ENCODE data around the gene SMIM41. TPM values are rescaled to one million over a fixed set of nuclear protein-coding genes. Genes with fewer than 3 reads are reported as not detected.
A peak's percentile ranks its signal among the peaks of the same experiment; 100 is the strongest.

SMIM41 gene
- total and polyA plus RNA-seq, 11 donors, result 0.08 to 0.65 (median 0.32) TPM; not detected in 6

DNA sequence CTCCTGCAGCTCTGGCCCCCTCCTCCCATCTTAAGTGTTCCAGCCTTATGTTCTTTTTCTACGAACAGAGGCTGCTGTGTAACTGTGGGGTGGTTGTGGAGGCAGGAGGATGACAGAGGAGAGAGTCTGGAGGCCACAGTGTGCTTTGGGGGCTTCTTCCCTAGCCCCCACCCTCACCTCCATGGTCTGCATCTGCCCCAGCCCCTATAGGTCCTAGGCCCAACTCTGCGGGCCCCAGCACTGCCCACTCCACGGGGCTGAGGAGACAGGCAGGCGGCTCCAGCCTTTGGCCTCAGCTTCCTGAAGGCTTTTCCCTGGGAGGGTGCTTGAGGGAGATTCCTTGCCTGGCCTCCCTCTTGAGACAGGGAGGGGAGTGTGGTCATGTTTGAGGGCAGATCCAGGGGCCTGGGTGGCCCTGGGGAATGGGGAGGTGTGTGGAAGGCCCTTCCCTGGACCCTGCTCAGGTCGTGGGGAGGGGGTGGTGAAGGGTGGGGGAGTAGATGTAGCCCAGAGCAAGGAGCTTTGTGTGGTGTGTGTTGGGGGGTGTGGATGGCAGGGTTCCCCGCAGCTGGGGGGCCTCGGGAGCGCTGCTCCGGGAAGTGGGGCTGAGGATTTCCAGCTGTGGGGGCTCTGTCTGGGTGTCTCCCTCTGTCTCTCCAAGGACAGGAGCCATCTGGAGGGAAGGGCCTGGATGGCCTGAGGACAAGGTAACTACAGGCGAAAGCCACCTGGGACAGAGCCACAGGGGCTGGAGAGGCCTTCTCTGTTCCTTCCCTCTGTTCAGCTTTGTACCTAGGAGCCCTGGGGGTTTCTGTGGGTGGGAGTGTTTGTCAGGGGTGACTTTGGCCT lies 1.1 kb downstream of the SMIM41 start:
- peaks cover 0 to 34% (median 26%) of the 10 kb centered on the region in 9 donors for H3K36me3 ChIP-seq
- peak in 1 of 4 donors; percentile 4 for ATAC-seq
- H3K9me3 ChIP-seq, result no peaks in the 10 kb centered on the region
- no peak for TF ChIP-seq POLR2A (IDR thresholded peaks at IDR 0.05)
- TF ChIP-seq, protein P1, sequence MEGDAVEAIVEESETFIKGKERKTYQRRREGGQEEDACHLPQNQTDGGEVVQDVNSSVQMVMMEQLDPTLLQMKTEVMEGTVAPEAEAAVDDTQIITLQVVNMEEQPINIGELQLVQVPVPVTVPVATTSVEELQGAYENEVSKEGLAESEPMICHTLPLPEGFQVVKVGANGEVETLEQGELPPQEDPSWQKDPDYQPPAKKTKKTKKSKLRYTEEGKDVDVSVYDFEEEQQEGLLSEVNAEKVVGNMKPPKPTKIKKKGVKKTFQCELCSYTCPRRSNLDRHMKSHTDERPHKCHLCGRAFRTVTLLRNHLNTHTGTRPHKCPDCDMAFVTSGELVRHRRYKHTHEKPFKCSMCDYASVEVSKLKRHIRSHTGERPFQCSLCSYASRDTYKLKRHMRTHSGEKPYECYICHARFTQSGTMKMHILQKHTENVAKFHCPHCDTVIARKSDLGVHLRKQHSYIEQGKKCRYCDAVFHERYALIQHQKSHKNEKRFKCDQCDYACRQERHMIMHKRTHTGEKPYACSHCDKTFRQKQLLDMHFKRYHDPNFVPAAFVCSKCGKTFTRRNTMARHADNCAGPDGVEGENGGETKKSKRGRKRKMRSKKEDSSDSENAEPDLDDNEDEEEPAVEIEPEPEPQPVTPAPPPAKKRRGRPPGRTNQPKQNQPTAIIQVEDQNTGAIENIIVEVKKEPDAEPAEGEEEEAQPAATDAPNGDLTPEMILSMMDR (IDR thresholded peaks at IDR 0.05), result no peak
- intact Hi-C loops (cut with DNase I), result loop anchor here in 6 of 10 donors (5.0 to 10.0 kb wide), 5 partner anchors 42 to 186 kb away; partner anchors contain the start of genes ACVRL1 (in 1 of the 6) and TAMALIN (in 1 of the 6)
- peaks cover 6 to 37% (median 27%) of the 10 kb centered on the region in 12 donors for H3K4me1 ChIP-seq
- H3K27me3 ChIP-seq, result no peaks in the 10 kb centered on the region
- H3K4me3 ChIP-seq, result peak overlapping the region in 9 of 12 donors; percentile 10 to 53 (median 40)
- WGBS, 4 donors, result 74 to 78% (median 78%) methylated on average over 7 to 10 of the region's 10 CpGs
- DNase-seq, result peak in 1 of 5 donors; percentile 30
- H3K27ac ChIP-seq, result peak overlapping the region in 11 of 12 donors; percentile 46 to 89 (median 72)

DNA sequence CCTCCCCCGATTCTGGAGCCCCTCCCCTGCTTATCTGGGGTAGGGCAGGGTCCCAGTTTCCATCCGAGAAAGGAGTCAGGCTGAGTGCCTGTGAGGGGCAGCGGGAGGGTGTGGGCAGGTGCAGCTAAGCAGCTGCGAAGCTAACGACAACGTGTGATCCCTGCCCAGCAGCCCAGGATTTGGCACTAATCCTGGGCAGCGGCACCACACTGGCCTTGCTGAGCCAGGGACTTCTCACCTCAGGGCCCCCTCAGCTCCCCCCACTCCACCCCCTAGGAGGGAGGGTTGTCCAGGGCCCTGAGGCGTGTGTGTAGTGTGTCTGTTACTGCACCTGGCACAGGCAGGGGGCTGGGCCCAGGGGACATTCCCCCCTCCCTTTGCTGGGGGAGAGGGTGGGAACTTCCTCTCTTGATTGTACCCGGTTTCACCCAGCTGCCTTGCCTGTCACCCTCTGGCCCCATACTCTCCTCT lies 1.8 kb downstream of the SMIM41 start:
- WGBS, 4 donors, result 42 to 68% (median 47%) methylated on average over 2 to 9 of the region's 9 CpGs
- ATAC-seq, result peak in 2 of 4 donors; percentile 12 to 19

DNA sequence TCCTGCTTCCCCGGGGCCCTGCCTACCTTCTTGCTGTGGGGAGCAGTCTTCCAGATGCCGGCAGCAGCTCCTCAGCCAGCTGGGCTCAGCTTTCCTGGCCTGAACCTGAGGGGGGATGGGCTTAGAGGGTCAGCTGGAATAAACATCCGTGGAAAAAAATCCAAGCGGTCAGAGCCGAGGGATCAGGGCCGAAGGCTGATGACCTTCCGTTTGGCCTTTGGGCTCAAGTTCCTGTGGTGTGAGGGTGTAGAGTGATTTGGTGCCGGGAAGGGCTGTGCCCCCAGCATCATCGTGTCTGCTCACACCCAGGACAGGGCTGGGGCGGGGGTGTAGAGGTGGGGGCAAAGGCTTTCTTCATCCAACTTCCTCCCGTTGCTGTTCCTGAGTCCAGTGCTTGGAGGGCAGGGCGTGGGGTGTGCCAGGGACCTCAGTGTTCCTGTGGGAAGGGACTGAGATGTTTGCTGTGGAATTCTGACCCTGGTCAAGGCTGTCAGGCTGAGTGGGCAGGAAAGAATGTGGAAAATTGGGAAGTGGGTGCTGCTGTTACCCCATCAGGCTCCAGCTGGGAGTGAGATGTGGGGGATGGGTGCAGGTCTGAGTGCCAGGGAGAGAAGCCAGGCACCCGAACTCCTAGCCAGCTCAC lies 2.6 kb downstream of the SMIM41 start:
- no peaks in the 10 kb centered on the region for H3K9me3 ChIP-seq
- H3K4me1 ChIP-seq, result peaks cover 6 to 37% (median 27%) of the 10 kb centered on the region in 12 donors
- peak overlapping the region; percentile 46 to 89 (median 71) for H3K27ac ChIP-seq
- WGBS, 4 donors, result 28 to 48% (median 36%) methylated on average over 7 to 13 of the region's 13 CpGs
- DNase-seq (peak; percentile 62 to 82 (median 76)), ATAC-seq (peak; percentile 38 to 69 (median 50))
- peaks cover 0 to 20% (median 12%) of the 10 kb centered on the region in 9 donors for H3K36me3 ChIP-seq
- intact Hi-C loops (cut with DNase I), result loop anchor here in 7 of 10 donors (1.0 to 10.0 kb wide), 8 partner anchors 40 to 187 kb away; partner anchors contain the start of genes ACVRL1 (in 1 of the 7) and TAMALIN (in 1 of the 7)
- peak overlapping the region in 6 of 12 donors; percentile 4 to 53 (median 39) for H3K4me3 ChIP-seq
- H3K27me3 ChIP-seq, result peaks cover 0 to 5% (median 0%) of the 10 kb centered on the region in 9 donors
- TF ChIP-seq, protein P1 (IDR thresholded peaks at IDR 0.05), result no peak
- no peak for TF ChIP-seq POLR2A (IDR thresholded peaks at IDR 0.05)

More for the DNA sequence above, 1.8 kb downstream of the SMIM41 start:
- peak overlapping the region; percentile 46 to 89 (median 71) for H3K27ac ChIP-seq
- no peaks in the 10 kb centered on the region for H3K27me3 ChIP-seq
- DNase-seq, result peak in 1 of 5 donors; percentile 37
- intact Hi-C loops (cut with DNase I), result loop anchor here in 6 of 10 donors (5.0 to 10.0 kb wide), 5 partner anchors 41 to 186 kb away; partner anchors contain the start of genes ACVRL1 (in 1 of the 6) and TAMALIN (in 1 of the 6)
- H3K4me1 ChIP-seq, result peaks cover 6 to 37% (median 27%) of the 10 kb centered on the region in 12 donors
- peak overlapping the region in 9 of 12 donors; percentile 4 to 53 (median 37) for H3K4me3 ChIP-seq
- H3K9me3 ChIP-seq, result no peaks in the 10 kb centered on the region
- TF ChIP-seq, protein P1 (IDR thresholded peaks at IDR 0.05), result no peak
- no peak for TF ChIP-seq POLR2A (IDR thresholded peaks at IDR 0.05)
- H3K36me3 ChIP-seq, result peaks cover 0 to 29% (median 21%) of the 10 kb centered on the region in 9 donors
